ENCODE results near the gene ASB2. TPM values are rescaled to one million over a fixed set of nuclear protein-coding genes. Genes with fewer than 3 reads are reported as not detected.

Gene ASB2
- total RNA-seq, 1 donor from 2014 or later: 251 TPM

- Histone ChIP-seq H3K4me1 (no peaks in the 10 kb centered on the region), H3K27me3 (ENCODE audit: low read depth) (peaks cover 2% of the 10 kb centered on the region), H3K9me3 (replicated peaks) (no peaks in the 10 kb centered on the region), H3K27ac (replicated peaks) (no peak overlapping the region), H3K36me3 (no peaks in the 10 kb centered on the region), H3K4me3 (no peak overlapping the region)
- DNase-seq: no peak
- intact Hi-C loops (cut with micrococcal nuclease): no loop called here
- TF ChIP-seq CTCF (IDR thresholded peaks at IDR 0.05; ENCODE audit: borderline replicate concordance): no peak
Observed at GRCh38 chr14:93909429-93910128, 66.8 kb downstream of the ASB2 start.

- Histone ChIP-seq H3K9me3 (replicated peaks) (no peaks in the 10 kb centered on the region), H3K4me3 (no peak overlapping the region), H3K27ac (replicated peaks) (no peak overlapping the region), H3K4me1 (no peaks in the 10 kb centered on the region), H3K36me3 (no peaks in the 10 kb centered on the region), H3K27me3 (ENCODE audit: low read depth) (peaks cover 32% of the 10 kb centered on the region)
- intact Hi-C loops (cut with micrococcal nuclease): no loop called here
- no peak for DNase-seq
- peak; percentile 70 for TF ChIP-seq CTCF (IDR thresholded peaks at IDR 0.05; ENCODE audit: borderline replicate concordance)
Observed at GRCh38 chr14:93906341-93907329, 69.7 kb downstream of the ASB2 start.

GRCh38 chr14:93905623-93906022 is 70.7 kb downstream of the ASB2 start:
- DNase-seq: no peak
- H3K4me1 ChIP-seq: no peaks in the 10 kb centered on the region
- H3K4me3 ChIP-seq: no peak overlapping the region
- no peak for TF ChIP-seq CTCF (IDR thresholded peaks at IDR 0.05; ENCODE audit: borderline replicate concordance)
- H3K9me3 ChIP-seq (replicated peaks): no peaks in the 10 kb centered on the region
- H3K27ac ChIP-seq (replicated peaks): no peak overlapping the region
- H3K27me3 ChIP-seq (ENCODE audit: low read depth): peaks cover 34% of the 10 kb centered on the region
- intact Hi-C loops (cut with micrococcal nuclease): no loop called here
- no peaks in the 10 kb centered on the region for H3K36me3 ChIP-seq

GRCh38 chr14:93903342-93904184 is 72.8 kb downstream of the ASB2 start:
- intact Hi-C loops (cut with micrococcal nuclease): no loop called here
- peaks cover 39% of the 10 kb centered on the region for H3K27me3 ChIP-seq (ENCODE audit: low read depth)
- no peak overlapping the region for H3K4me3 ChIP-seq
- no peak overlapping the region for H3K27ac ChIP-seq (replicated peaks)
- TF ChIP-seq CTCF (IDR thresholded peaks at IDR 0.05; ENCODE audit: borderline replicate concordance): peak; percentile 50
- no peaks in the 10 kb centered on the region for H3K9me3 ChIP-seq (replicated peaks)
- no peak for DNase-seq
- no peaks in the 10 kb centered on the region for H3K36me3 ChIP-seq
- H3K4me1 ChIP-seq: no peaks in the 10 kb centered on the region

All from left ventricle myocardium inferior (tissue), 1 donor.